GM19099 (cell line): ENCODE data around the gene TP53BP2.

Experiments used
- POLR2A ChIP-seq: IDR thresholded peaks from 3 replicates; pipeline ENCODE4 v1.6.1; 2011; ENCODE audit warnings: low read depth; ENCODE audit not compliant: insufficient read length; ENCODE audit errors: extremely low read depth

Gene TP53BP2

DNA sequence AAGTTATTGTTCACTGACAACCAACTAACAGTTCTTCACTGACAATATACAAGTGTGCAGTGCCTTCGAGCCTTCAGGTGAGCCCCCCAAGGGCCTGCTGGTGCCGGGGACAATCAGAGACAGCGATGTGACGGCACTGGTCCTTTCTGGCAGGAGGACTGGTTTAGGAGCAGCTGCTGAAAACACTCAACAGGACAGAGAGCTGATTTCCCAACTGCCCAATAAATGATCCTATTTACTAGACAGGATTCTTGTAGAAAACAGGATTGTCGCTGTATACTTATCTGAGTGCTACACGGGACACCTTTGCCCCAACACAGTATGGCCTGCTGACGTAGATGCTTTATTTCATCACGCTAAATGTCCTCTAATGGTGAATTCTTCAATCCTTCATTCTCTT lies 65.4 kb downstream of the TP53BP2 start:
- TF ChIP-seq POLR2A: no peak

DNA sequence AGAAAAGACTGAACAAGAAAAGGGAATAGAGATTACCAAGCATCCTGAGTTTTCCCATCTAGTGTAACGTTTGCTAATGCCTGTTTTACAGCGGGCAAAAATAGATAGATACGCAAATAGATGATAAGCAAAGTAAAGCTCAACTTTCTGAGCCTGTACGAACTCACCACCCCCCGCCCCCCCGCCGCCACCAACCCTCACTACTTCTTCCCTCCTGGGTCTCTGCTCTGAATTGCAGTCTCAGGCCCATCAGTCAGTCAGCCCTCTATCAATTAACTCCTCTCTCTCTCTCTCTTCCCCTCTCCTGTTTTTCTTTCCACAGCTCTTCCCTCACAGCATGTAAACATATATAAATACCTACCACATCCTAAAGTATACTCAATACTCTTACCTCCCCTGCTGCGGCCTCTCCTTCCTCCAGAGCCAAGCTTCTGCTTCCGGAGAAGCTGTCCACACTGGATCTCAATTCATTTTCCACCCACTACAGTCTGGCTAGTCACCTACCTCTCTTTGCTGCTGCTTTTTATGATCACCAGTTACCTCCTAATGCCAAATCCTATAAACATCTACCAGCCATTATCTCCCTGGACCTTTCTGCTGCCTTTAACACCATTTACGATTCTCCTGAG lies 68.8 kb downstream of the TP53BP2 start:
- TF ChIP-seq POLR2A: no peak

DNA sequence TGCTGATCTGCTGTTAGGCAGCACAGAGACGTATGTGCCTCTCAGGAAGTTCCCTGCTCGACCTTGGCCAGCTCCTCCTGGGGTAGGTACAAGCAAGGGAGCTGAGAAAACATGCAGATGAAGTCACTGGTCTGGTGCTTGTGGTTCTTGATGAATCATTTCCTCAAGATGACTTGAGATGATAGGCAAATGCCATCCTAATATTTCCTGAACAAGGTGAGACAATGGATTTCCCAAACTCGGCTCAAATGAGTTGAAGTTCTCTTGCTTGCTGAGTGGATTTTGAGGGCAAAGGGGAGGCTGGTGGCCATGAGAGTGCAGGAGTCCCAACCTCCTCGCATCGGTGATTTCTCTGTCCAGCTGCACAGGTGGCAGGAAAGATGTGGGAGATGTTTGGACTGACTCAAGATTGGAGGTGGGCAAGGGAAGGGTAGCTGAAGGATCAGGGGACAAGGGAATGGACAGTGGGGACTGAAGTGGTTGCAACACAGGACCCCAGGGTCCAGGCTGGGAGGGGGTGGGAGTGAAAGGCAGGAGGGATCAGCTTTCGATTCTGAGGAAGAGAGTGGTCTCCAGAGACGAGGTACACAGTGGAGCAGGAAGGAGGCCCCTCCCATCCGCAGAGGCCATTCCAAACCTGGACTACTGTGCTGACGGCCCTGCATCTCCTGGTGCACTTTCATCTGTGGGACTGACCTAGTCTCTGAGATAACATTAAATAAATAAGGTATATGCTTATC lies 69.5 kb downstream of the TP53BP2 start:
- no peak for TF ChIP-seq POLR2A

DNA sequence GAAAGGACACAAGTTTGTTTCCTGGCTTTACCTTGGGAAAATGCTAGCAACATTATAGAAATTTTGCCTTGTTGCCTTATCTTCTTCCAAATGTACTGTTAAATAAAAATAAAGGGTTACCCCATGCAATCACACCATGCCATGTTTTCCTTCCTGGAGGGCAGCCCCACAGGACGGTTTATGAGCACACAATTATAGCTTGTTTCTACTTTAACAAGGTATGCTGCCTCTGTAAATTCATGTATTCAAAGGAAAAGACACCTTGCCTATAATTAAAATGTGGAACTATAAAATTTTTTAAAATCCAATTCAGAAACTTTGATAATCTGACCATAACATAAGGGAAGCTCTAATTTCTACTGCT lies 70.1 kb downstream of the TP53BP2 start:
- TF ChIP-seq POLR2A: no peak

DNA sequence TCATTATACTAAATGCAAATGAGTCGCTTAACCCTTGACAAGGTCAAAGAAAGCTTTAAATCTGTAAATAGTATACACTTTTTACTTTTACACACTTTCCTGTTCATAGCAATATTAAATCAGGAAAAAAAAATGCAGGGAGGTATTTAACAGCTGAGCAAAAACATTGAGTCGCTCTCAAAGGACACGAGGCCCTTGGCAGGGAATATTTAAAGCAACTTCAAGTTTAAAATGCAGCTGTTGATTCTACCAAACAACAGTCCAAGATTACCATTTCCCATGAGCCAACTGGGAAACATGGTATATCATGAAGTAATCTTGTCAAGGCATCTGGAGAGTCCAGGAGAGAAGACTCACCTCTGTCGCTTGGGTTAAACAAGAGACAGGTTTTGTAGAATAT lies 70.7 kb downstream of the TP53BP2 start:
- no peak for TF ChIP-seq POLR2A

DNA sequence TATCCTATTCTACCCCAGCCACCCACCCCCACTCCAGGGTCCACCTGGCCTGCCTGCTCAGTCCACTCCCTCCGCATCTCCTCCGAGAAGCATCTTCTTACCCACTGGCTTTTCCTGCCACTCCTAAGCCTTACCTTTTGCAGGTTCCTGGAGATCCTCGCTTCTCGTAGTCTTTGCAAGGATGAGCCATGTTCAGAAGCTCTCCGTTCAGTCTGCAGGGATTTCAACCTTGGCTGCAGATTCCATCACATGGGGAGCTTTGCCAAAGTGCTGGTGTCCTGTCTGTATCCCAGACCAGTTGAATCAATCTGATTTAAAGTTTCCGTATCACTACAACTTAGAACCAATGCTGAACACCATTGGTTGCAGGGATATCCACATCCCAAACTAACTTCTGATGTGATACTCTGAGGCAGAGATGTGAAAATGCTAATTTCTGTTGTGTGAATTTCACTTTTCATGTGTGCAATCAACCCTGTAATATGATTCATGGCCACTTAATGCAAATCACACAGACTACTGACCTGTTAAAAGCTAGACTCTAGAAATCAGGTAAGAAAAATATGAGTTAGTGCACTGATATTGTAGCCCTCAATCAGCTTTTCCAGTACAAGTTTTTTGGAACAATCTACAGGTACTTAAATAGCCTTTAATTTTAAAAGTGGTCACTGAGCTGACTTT lies 71.5 kb downstream of the TP53BP2 start:
- no peak for TF ChIP-seq POLR2A

DNA sequence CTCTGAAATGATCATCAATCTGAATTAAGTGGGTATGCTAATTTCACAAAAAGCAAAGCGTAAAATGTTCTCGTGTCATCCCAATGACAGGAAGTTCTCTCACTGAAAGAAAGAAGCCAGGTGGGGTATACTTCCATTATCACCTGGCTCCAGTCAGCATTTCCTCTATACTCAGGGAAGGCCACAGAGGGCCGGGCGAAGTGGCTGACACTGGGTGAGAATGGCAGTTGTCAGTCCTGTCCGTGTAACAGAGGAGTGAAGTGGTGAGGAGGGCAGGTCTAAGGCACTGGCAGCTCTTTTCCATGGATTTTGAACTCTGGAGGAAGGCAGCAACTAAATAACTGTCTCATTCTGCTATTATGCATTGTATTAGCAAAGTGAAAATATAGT lies 73.0 kb downstream of the TP53BP2 start:
- TF ChIP-seq POLR2A: no peak

DNA sequence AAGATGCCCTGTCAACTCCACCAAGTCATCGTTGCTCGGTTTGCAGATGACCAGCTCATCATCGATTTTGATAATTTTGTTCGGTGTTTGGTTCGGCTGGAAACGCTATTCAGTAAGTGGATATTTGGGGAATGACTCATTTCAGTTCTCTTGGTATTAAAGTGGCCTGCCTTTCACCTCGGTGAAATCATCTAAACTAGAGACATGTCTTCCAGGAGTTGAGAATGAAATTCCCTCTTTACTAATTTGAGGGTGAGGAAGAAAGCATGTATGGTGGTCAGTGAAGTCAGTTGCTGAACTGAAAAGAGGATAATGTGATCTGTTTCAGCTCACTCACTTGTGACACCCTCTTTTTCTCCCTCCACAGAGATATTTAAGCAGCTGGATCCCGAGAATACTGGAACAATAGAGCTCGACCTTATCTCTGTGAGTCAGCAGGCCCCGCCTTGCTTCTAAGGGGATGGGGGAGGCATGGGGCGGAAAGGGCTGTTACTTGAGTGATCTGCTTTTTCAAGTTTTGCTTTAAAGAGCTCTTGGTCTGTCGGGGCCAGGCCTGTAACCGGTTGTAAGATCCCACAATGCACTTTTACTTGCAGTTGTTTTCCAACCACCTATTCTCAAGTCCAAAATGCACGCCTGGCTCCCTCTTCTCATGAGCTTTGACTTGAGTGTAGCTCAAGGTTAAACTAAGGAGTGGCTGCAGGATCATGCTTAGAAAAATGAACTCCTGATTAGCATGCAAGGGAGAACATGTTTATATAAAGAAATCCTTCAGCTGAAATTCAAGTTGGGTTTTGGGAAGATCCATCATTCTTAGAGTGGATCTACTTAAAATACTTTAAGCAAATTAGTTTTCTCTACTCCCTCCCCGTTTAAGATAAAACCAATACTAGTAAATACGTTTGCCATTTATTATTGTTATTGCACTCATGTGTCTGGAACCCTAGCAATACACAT lies 73.7 kb downstream of the TP53BP2 start:
- TF ChIP-seq POLR2A: no peak

DNA sequence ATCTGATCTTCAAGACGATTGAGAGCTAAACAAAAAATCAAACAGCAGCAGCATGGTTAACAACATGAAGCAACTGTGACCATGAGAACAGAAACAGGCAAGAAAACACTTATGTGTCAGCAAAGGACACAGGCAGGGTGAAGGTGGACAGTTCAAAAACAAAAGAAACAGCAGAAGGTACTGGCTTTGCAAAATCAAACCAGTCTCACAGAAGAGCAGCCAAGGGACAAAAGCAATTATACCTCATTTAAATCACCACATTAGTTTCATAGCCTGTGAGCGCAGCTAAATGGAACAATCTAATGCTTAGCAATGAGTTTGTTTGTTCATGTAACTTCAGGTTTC lies 74.3 kb downstream of the TP53BP2 start:
- no peak for TF ChIP-seq POLR2A

DNA sequence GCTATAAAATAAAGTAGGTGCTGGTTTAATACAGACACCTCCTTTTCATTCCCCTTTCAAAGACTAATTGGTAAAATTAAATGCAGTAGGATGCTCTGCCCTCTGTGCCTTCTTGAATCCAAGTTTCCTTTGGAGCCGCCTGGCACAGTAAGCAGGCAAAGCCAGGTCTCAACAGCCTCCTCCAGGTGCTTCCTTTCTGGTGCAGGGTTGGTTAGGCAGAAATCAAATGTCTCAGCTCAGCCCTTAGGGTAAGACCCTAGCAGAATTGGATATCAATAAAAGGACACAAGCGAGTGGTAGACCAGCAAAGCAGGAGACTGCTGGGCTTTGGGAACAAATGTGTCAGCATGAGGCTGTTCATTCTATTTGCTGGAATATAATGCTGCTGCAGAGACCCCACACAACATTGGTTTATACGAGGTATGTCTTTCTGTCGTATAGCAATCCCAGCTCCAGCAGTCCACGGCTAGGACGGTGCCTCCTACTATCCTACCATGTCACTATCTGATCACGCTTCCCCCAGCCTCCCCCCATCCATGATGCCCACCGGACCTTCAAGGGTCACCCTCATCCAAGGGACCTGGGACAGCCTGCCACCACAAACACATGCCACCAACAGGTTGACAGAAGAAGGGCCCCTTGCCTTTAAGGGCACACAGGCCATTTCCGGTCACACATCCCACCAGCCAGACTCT lies 75.0 kb downstream of the TP53BP2 start:
- TF ChIP-seq POLR2A: no peak

DNA sequence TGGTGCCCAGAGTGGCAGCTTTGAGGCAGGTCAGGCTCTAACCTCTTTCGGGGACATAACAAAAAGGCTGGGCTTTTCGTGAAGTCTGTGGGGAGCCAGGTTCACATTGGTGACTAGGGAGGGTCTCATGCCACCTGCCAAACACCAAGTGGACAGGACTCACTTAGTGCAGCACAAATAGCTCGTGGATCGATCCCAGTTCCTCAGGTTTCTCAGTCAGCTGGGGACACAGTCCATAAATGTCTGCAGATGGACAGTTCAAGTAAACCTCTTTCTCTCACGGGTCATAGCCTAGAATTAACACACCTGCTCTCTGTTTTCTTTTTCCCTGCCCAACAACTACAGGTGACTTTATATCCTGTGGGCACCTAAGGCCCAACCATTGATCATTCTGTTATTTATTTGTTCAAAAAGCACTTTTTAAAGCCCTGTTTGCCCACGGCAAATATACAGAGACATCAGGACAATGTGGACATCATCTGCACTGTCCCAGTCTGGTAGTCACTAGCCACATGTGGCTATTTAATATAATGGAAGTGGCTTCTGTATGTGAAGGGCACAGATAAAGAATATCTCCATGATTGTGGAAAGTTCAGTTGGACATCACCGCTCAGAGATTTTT lies 79.9 kb downstream of the TP53BP2 start:
- no peak for TF ChIP-seq POLR2A

DNA sequence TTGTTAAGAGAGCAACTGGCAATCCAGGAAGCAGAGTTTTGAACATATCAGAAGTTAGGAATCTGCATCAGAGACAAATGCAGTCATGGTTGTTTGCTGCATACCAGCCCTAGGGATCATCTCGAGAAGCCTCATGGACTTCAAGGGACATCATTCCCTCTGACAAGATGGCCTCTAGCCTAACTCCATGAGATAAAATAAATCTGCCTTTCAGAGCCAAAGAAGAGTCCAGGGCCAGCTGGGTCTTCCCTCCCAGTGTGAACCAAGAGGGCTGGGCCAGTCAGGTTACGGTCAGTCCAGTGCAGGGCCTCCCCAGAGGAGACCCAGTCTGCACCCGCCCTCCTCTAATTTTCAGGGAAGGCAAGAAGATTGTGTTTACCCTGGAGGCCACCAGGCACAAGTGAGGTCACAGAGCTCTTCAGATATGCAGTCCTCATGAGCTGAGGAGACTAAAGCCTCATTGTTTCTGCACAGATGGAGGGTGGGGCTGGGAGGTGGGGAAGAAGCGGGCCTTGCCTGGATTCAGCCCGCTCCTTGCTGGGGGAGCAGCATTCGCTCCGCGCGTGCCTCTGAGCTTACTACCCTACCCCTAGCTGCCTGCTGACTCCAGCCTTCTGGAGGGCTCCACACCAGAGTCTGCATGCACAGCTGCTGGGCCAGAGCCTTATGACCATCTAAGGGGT lies 80.6 kb downstream of the TP53BP2 start:
- no peak for TF ChIP-seq POLR2A

DNA sequence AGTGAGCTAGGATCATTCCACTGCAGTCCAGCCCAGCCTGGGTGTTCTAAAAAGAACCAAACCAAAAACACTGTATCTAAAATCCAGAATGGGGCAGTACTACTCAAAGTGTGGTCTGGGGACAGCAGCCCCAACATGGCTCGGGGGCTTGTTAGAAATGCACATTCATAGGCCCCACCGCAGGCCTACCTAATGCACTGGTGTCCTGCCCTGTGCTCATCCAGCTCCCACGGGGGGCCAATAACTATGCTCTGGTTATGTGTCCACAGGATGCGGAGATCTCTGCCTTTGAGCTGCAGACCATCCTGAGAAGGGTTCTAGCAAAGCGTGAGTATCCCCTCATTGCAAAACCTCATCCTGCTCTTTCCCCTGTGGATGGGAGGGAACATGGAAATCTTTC lies 81.9 kb downstream of the TP53BP2 start:
- no peak for TF ChIP-seq POLR2A

DNA sequence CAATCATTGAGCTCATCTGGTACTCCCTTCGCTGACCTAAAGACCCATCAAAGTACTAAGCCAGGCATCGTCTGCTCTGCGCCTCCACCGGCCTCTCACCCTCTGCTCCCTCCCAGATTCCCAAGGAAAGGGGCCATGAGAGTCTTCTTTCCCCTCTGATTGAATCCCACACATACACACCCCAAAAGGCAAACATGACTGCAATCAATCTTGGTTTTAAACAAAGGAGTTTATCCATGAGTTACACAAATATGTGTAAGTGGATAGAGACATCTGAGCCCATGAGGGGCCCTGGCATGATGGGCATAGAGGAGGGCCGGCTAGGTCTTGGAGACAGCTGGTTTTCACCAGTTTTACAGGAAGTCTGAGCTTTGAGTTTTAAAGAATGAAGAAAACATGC lies 82.5 kb downstream of the TP53BP2 start:
- no peak for TF ChIP-seq POLR2A
